Left ventricle myocardium inferior (tissue), 1 donor: ENCODE data around the gene PTPRM. TPM values are rescaled to one million over a fixed set of nuclear protein-coding genes. Genes with fewer than 3 reads are reported as not detected.

Experiments used
- DNase-seq: peaks from one replicate; pipeline ENCODE4 v3.0.0-alpha.2; 2020
- H3K27ac ChIP-seq: fragments of 200-600 bp; replicated peaks from 2 replicates; pipeline ENCODE4 v1.8.0; 2021
- H3K27me3 ChIP-seq: fragments of 200-600 bp; 2 replicates; pipeline ENCODE4 v1.8.0; 2021; ENCODE audit warnings: low read depth
- H3K36me3 ChIP-seq: fragments of 200-600 bp; 2 replicates; pipeline ENCODE4 v1.8.0; 2021
- H3K4me1 ChIP-seq: fragments of 200-600 bp; 2 replicates; pipeline ENCODE4 v1.8.0; 2021
- H3K4me3 ChIP-seq: fragments of 200-600 bp; 2 replicates; pipeline ENCODE4 v1.8.0; 2021; ENCODE audit warnings: mild to moderate bottlenecking, moderate library complexity
- H3K9me3 ChIP-seq: fragments of 200-600 bp; replicated peaks from 2 replicates; pipeline ENCODE4 v1.8.0; 2021
- CTCF ChIP-seq: fragments of 200-600 bp; IDR thresholded peaks from 2 replicates; pipeline ENCODE4 v1.8.0; 2021; ENCODE audit warnings: antibody characterized with exemption, mild to moderate bottlenecking, borderline replicate concordance
- intact Hi-C: fragments of 100-400 bp; cut with micrococcal nuclease; formaldehyde crosslinking; loops from one replicate; pipeline ENCODE4 v1.11.0; 2022
- total RNA-seq: library from RNA; stranded (reverse); fragmentation: NEBNext Ultra II Directional; extraction: Animal tissue kit (Norgen Biotek cat#: 25700); gene quantifications from one replicate; pipeline ENCODE4 v1.2.1, GENCODE V29; 2021
- donor health status: DM: no; HTN: yes; CAD: no; lungs with severe emphysema.

Gene PTPRM
- total RNA-seq, 1 donor from 2014 or later: 132 TPM

- no peaks in the 10 kb centered on the region for H3K36me3 ChIP-seq
- no peak for TF ChIP-seq CTCF
- no peaks in the 10 kb centered on the region for H3K27me3 ChIP-seq
- no peak overlapping the region for H3K4me3 ChIP-seq
- peaks cover 9% of the 10 kb centered on the region for H3K9me3 ChIP-seq
- intact Hi-C loops: no loop called here
- no peak overlapping the region for H3K27ac ChIP-seq
- no peak for DNase-seq
- peaks cover 46% of the 10 kb centered on the region for H3K4me1 ChIP-seq
These were observed 155.8 kb downstream of the PTPRM start for GRCh38 chr18:7722955-7723354.

- Histone ChIP-seq H3K9me3 (peaks cover 3% of the 10 kb centered on the region), H3K4me3 (no peak overlapping the region), H3K27ac (no peak overlapping the region), H3K4me1 (peaks cover 52% of the 10 kb centered on the region), H3K27me3 (no peaks in the 10 kb centered on the region), H3K36me3 (no peaks in the 10 kb centered on the region)
- intact Hi-C loops: no loop called here
- no peak for DNase-seq
- TF ChIP-seq CTCF: no peak
These were observed 156.4 kb downstream of the PTPRM start for GRCh38 chr18:7723558-7723957.

- intact Hi-C loops: no loop called here
- no peak for DNase-seq
- no peak for TF ChIP-seq CTCF
- no peak overlapping the region for H3K4me3 ChIP-seq
- no peaks in the 10 kb centered on the region for H3K27me3 ChIP-seq
- H3K27ac ChIP-seq: no peak overlapping the region
- no peaks in the 10 kb centered on the region for H3K36me3 ChIP-seq
- no peaks in the 10 kb centered on the region for H3K9me3 ChIP-seq
- peaks cover 69% of the 10 kb centered on the region for H3K4me1 ChIP-seq
These were observed 158.4 kb downstream of the PTPRM start for GRCh38 chr18:7725473-7725872.

- H3K4me1 ChIP-seq: peaks cover 74% of the 10 kb centered on the region
- no peak overlapping the region for H3K27ac ChIP-seq
- H3K9me3 ChIP-seq: no peaks in the 10 kb centered on the region
- no peak overlapping the region for H3K4me3 ChIP-seq
- intact Hi-C loops: no loop called here
- DNase-seq: no peak
- TF ChIP-seq CTCF: no peak
- H3K36me3 ChIP-seq: no peaks in the 10 kb centered on the region
- H3K27me3 ChIP-seq: no peaks in the 10 kb centered on the region
These were observed 158.8 kb downstream of the PTPRM start for GRCh38 chr18:7725897-7726296.

GRCh38 chr18:7726522-7726921 is 159.4 kb downstream of the PTPRM start:
- Histone ChIP-seq H3K27ac (peak overlapping the region; percentile 54), H3K9me3 (no peaks in the 10 kb centered on the region), H3K4me3 (no peak overlapping the region), H3K4me1 (peaks cover 78% of the 10 kb centered on the region), H3K36me3 (no peaks in the 10 kb centered on the region), H3K27me3 (no peaks in the 10 kb centered on the region)
- intact Hi-C loops: no loop called here
- no peak for DNase-seq
- no peak for TF ChIP-seq CTCF
